ENCODE data around the gene ELL2. TPM values are rescaled to one million over a fixed set of nuclear protein-coding genes. Genes with fewer than 3 reads are reported as not detected.

Gene ELL2
- total and polyA plus RNA-seq, 8 donors, result 15.3 to 62.7 (median 24.3) TPM

DNA sequence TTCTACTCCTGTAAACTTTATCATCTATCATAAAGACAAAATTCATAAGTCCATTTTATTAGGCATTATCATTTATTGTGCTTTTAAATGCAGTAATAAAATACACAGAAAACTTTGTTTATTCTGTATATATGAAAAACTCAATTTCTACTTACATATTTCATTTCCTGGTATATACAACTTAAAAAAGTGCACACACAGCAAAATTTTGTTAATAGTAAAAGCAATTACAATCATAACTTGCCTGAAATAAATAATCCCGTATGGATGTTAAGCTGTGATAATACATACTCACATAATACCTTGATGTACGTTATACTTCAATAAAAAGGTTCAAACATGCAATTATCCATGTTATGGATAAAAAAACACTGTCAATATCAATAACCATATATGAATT, 19.2 kb downstream of the ELL2 start:
- no peak for ATAC-seq
- H3K36me3 ChIP-seq, result peaks cover 0 to 8% of the 10 kb centered on the region in 2 donors
- H3K27ac ChIP-seq, result no peak overlapping the region
- no peak for DNase-seq
- H3K4me1 ChIP-seq, result peaks cover 3 to 23% of the 10 kb centered on the region in 2 donors
- no peak overlapping the region for H3K4me3 ChIP-seq
- H3K27me3 ChIP-seq, result no peaks in the 10 kb centered on the region
- intact Hi-C loops (cut with DNase I), result no loop called here
- no peaks in the 10 kb centered on the region for H3K9me3 ChIP-seq
- TF ChIP-seq, protein P1, sequence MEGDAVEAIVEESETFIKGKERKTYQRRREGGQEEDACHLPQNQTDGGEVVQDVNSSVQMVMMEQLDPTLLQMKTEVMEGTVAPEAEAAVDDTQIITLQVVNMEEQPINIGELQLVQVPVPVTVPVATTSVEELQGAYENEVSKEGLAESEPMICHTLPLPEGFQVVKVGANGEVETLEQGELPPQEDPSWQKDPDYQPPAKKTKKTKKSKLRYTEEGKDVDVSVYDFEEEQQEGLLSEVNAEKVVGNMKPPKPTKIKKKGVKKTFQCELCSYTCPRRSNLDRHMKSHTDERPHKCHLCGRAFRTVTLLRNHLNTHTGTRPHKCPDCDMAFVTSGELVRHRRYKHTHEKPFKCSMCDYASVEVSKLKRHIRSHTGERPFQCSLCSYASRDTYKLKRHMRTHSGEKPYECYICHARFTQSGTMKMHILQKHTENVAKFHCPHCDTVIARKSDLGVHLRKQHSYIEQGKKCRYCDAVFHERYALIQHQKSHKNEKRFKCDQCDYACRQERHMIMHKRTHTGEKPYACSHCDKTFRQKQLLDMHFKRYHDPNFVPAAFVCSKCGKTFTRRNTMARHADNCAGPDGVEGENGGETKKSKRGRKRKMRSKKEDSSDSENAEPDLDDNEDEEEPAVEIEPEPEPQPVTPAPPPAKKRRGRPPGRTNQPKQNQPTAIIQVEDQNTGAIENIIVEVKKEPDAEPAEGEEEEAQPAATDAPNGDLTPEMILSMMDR (IDR thresholded peaks at IDR 0.05), result no peak

DNA sequence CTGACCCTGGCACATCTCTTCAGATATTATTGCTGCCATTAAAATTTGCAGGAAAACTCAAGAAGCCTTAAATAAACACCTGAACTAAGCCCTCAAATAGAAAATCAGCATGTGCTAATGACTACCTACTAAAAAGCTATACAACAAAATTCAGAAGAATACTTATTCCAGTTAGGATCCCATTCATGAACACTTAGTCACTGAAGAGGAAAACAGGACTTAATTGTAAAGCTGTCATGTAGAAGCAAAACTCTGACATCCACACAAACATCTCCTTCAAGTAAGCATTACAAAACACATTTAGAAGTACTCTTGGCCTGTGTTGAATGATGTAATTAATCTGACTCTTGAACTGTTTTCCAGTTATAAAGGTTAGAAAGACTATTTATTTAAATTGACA, 19.9 kb downstream of the ELL2 start:
- H3K27ac ChIP-seq, result no peak overlapping the region
- intact Hi-C loops (cut with DNase I), result no loop called here
- no peaks in the 10 kb centered on the region for H3K27me3 ChIP-seq
- ATAC-seq, result peak; percentile 61
- peaks cover 0 to 8% of the 10 kb centered on the region in 2 donors for H3K36me3 ChIP-seq
- TF ChIP-seq, protein P1 (IDR thresholded peaks at IDR 0.05), result no peak
- H3K4me1 ChIP-seq, result peaks cover 3 to 23% of the 10 kb centered on the region in 2 donors
- no peaks in the 10 kb centered on the region for H3K9me3 ChIP-seq
- no peak for DNase-seq
- H3K4me3 ChIP-seq, result no peak overlapping the region

DNA sequence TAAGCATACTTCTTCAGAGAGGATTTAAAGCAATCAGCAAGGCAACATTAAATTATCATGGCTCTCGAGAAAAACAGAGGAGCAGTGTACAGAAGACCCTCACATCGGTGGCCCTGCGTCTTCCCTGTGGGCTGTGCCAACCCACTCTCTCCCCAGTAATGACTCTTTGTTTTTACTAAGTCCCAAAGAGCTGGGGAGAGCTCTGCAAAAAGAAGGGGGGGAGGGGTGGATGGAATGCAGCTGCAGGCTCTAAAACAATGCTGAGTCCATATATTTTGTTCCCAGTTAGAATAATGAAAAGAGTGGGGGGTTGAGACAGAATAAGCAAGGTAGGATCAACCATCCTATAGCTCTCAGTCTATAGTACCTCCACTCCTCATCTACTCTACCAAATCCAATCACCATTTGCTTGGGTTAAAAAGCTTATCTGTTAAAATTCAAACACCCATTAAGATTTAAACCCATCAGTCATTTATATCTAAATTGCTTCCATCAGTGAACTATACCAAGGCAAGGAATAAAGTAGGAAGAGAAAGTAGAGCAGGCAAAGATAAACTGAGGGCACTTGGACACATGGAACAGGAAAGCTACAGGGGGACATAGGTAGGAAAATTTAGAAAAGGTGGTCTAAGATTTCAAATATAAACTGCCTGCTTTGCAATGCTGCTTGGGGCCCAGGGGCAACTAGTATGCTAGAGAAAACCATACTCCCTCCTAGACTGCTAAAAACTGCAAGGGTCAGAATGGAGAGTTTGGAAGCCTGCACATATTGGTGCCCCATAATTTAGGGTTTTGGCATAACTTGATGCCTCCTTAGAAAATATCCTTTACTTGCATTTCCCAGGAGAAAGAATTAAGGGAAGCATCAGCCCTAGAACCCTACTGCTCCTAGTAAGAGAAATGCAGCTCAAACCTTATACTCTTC, 20.6 kb downstream of the ELL2 start:
- intact Hi-C loops (cut with DNase I), result no loop called here
- DNase-seq (no peak), ATAC-seq (no peak)
- H3K9me3 ChIP-seq, result no peaks in the 10 kb centered on the region
- TF ChIP-seq, protein P1 (IDR thresholded peaks at IDR 0.05), result no peak
- no peak overlapping the region for H3K4me3 ChIP-seq
- H3K27ac ChIP-seq, result no peak overlapping the region
- H3K27me3 ChIP-seq, result no peaks in the 10 kb centered on the region
- H3K4me1 ChIP-seq, result peaks cover 3 to 23% of the 10 kb centered on the region in 2 donors
- peaks cover 0 to 8% of the 10 kb centered on the region in 2 donors for H3K36me3 ChIP-seq

GRCh38 chr5:95939465-95939864, 22.2 kb downstream of the ELL2 start:
- H3K27me3 ChIP-seq, result no peaks in the 10 kb centered on the region
- H3K4me1 ChIP-seq, result peaks cover 3 to 16% of the 10 kb centered on the region in 2 donors
- DNase-seq (no peak), ATAC-seq (no peak)
- H3K27ac ChIP-seq, result no peak overlapping the region
- intact Hi-C loops (cut with DNase I), result no loop called here
- no peaks in the 10 kb centered on the region for H3K9me3 ChIP-seq
- TF ChIP-seq, protein P1 (IDR thresholded peaks at IDR 0.05), result no peak
- peaks cover 0 to 8% of the 10 kb centered on the region in 2 donors for H3K36me3 ChIP-seq
- no peak overlapping the region for H3K4me3 ChIP-seq

DNA sequence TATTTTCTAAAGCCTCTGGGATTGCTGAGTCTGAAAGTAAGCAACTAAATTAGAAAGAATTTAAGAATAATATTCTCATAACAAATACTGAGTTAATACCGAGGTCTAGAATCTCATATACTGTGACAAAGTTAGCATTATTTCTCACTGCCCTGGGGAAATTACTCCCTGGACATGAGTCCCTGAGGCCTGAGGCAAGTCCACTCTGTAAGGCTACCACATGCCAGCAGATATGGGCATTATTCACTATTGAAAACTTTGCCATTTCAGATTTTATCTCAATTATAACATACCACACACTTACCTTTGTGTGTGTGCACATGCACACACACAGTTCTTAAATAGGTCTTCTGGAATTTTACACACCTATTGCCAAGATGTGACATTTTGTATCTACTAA, 22.9 kb downstream of the ELL2 start:
- intact Hi-C loops (cut with DNase I), result no loop called here
- peaks cover 0 to 8% of the 10 kb centered on the region in 2 donors for H3K36me3 ChIP-seq
- H3K4me1 ChIP-seq, result peaks cover 3 to 16% of the 10 kb centered on the region in 2 donors
- TF ChIP-seq, protein P1 (IDR thresholded peaks at IDR 0.05), result no peak
- H3K9me3 ChIP-seq, result no peaks in the 10 kb centered on the region
- no peak overlapping the region for H3K27ac ChIP-seq
- no peak for DNase-seq
- no peaks in the 10 kb centered on the region for H3K27me3 ChIP-seq
- H3K4me3 ChIP-seq, result no peak overlapping the region
- no peak for ATAC-seq
